Natural killer cell (primary cell): ENCODE results near the gene PBX2. TPM values are rescaled to one million over a fixed set of nuclear protein-coding genes. Genes with fewer than 3 reads are reported as not detected.

Experiments
- ATAC-seq, 3 donors: fragments of 150-1000 bp in 2 of 3; fragments of 200-7000 bp in 1 of 3; cut with Tn5 transposase; 1 replicate in 1 of 3; 2 replicates in 2 of 3; pipeline ENCODE4 v1.10.0; 2021; ENCODE audit warnings: mild to moderate bottlenecking in 2 of 3, moderate library complexity in 2 of 3
- DNase-seq, 2 donors: peaks; one replicate each; pipeline versions ENCODE4 v3.0.0 to v3.0.0-alpha.2; 2013 to 2021; ENCODE audit warnings: mixed read lengths in 1 of 2
- H3K27ac ChIP-seq: one replicate; pipeline ENCODE4 v1.5.1; 2013; ENCODE audit warnings: mild to moderate bottlenecking, low read length
- H3K27me3 ChIP-seq: one replicate; pipeline ENCODE4 v1.6.1; 2013; ENCODE audit warnings: low read length; ENCODE audit not compliant: control insufficient read depth, insufficient read depth
- H3K36me3 ChIP-seq: one replicate; pipeline ENCODE4 v1.6.1; 2013; ENCODE audit warnings: low read length; ENCODE audit not compliant: control insufficient read depth, insufficient read depth
- H3K4me1 ChIP-seq: one replicate; pipeline ENCODE4 v1.6.1; 2013; ENCODE audit warnings: low read length; ENCODE audit not compliant: control insufficient read depth, insufficient read depth
- H3K4me3 ChIP-seq: one replicate; pipeline ENCODE4 v1.5.1; 2013; ENCODE audit warnings: low read length
- H3K9me3 ChIP-seq: one replicate; pipeline ENCODE4 v1.6.1; 2013; ENCODE audit warnings: low read length; ENCODE audit not compliant: control insufficient read depth, insufficient read depth
- H3K27ac Mint-ChIP-seq, 2 donors: one replicate each; pipeline ENCODE4 v1.8.0; 2022; ENCODE audit warnings: mild to moderate bottlenecking in 2 of 2, mixed read lengths in 2 of 2, moderate library complexity in 1 of 2
- H3K27me3 Mint-ChIP-seq, 2 donors: one replicate each; pipeline ENCODE4 v1.8.0; 2022; ENCODE audit warnings: low read depth in 2 of 2, mixed read lengths in 2 of 2
- H3K36me3 Mint-ChIP-seq: one replicate; pipeline ENCODE4 v1.8.0; 2022; ENCODE audit warnings: mixed read lengths
- H3K4me1 Mint-ChIP-seq, 2 donors: one replicate each; pipeline ENCODE4 v1.8.0; 2022; ENCODE audit warnings: mixed read lengths in 2 of 2
- H3K4me3 Mint-ChIP-seq: one replicate; pipeline ENCODE4 v1.8.0; 2022; ENCODE audit warnings: mild to moderate bottlenecking, moderate library complexity, mixed read lengths
- H3K9me3 Mint-ChIP-seq, 2 donors: one replicate each; pipeline ENCODE4 v1.8.0; 2022; ENCODE audit warnings: mixed read lengths in 2 of 2
- CTCF ChIP-seq: fragments of 200-600 bp; IDR thresholded peaks from one replicate; pipeline ENCODE4 v1.8.0; 2022; ENCODE audit warnings: antibody characterized with exemption
- WGBS: methylation state at CpG from one replicate; pipeline ENCODE4 v1.1.7; 2013; ENCODE audit warnings: missing lambda C conversion rate; ENCODE audit not compliant: insufficient coverage; 5-methylcytosine and 5-hydroxymethylcytosine counted together
- intact Hi-C: fragments of 100-400 bp; cut with micrococcal nuclease; formaldehyde crosslinking; loops from one replicate; pipeline ENCODE4 v1.14.2; 2022
- total RNA-seq, 4 donors: library from RNA; stranded (reverse); fragments of 120-200 nt in 1 of 4; gene quantifications; one replicate each; pipeline versions ENCODE4 v1.2.3 to v1.2.4, GENCODE V29; 2013 to 2022

PBX2 gene
- total RNA-seq, 3 donors from 2014 or later (not counting 1 experiment from before 2014, with no cell fraction given) = 111 to 116 (median 112) TPM

DNA sequence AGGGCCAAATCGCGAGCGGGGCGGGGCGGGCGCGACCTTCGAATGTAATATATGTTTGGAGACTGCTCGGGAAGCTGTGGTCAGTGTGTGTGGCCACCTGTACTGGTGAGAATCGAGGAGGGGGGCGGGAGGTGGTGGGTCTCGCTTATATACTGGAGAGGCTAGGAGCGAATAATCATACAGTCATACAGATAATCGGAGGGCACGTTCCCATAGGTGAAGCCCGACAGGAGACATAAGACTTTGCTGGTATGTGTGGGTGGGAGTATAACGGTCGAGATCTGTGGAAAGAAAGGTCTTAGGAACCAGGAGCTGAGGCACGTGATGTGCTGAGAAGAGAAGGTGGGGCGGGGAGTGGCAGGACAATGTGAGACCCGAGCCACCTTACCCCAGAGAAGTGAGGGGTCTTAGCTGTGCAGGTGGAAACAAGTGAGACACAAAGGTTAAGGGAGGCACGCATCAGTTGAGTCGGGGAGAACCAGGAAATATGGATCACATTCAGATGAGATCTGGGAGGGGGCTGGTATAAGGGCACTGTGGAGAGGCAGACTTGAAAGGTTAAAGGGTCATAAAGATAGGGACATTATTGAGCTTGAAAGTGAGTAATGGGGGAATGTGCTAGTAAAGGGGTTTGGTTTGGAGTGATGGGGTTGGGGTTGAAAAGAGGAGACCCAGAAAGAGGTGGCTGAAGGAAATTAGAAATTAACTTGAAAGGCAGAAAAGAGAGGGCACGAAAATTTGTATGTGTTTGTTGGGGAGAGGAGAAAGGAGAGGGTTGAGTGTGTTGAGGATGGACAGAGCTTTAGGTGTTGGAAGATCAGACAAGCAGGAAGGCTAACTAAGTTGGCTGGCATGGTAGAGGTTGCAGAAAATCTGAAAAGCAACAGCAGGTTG, 11.2 kb downstream of the PBX2 start:
- DNase-seq = no peak
- Histone ChIP-seq H3K4me3 (peak overlapping the region; percentile 75), H3K4me1 (peaks cover 43% of the 10 kb centered on the region), H3K27me3 (no peaks in the 10 kb centered on the region), H3K36me3 (peaks cover 33% of the 10 kb centered on the region), H3K9me3 (no peaks in the 10 kb centered on the region), H3K27ac (peak overlapping the region; percentile 97)
- intact Hi-C loops = loop anchor here (1.0 to 10.0 kb wide), 5 partner anchors 12 to 794 kb away; partner anchors contain the start of genes C6orf47, CSNK2B, GPANK1 and LY6G5B
- 2% methylated on average over 24 of the region's 24 CpGs for WGBS
- H3K36me3 Mint-ChIP-seq = no peaks in the 10 kb centered on the region
- TF ChIP-seq CTCF = no peak
- no peaks in the 10 kb centered on the region for H3K27me3 Mint-ChIP-seq
- peaks cover 64 to 77% of the 10 kb centered on the region in 2 donors for H3K4me1 Mint-ChIP-seq
- ATAC-seq = no peak
- H3K4me3 Mint-ChIP-seq = peak overlapping the region; percentile 97
- no peaks in the 10 kb centered on the region for H3K9me3 Mint-ChIP-seq
- peak overlapping the region; percentile 97 for H3K27ac Mint-ChIP-seq

DNA sequence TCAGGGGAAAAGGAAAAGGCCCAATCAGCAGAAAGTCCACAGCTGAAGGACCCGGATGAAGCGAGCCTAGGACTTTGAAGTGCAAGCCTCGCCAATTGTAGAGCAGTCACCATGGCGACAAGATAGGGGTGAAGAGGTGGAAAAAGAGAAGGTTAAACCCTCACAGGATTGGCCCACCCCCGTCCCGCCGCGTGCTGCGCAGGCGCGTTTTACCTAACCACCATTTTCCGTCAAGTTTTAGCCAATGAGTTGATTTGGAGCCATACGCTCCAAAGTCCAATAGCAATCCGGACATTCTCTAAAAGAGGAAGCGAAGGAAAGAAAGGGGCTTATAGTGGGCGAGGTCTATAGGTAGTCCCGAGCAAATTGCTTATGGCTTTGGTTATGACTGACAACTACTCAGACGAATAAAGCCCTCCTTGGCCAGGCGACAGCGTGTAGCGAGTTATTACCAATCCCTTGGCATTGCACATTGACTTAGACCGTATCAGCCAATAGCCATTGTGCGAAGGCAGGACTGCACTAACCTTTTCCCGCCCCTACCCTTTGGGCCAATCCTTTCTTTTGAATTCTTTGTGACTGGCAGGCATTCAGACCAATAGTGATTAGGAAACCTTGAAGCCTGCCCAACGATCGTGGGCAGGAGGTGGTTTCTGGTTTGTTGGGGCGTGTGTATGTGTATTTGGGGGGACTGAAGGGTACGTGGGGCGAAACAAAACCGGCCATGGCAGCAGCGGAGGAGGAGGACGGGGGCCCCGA, 12.0 kb downstream of the PBX2 start, which contains the start of gene RNF5:
Gene RNF5 (plus strand): TSS at position 618 of the 759 bp plus-strand sequence. CDS start 107 bp downstream, at position 725.
- peak within 1 kb of the TSS; percentile 75 for H3K4me3 ChIP-seq
- Mint-ChIP-seq H3K27me3 (no peaks in the 10 kb centered on the region), H3K4me1 (peaks cover 68 to 86% of the 10 kb centered on the region in 2 donors), H3K9me3 (no peaks in the 10 kb centered on the region), H3K36me3 (no peaks in the 10 kb centered on the region), H3K27ac (peak within 1 kb of the TSS; percentile 97), H3K4me3 (peak within 1 kb of the TSS; percentile 97)
- peaks cover 43% of the 10 kb centered on the region for H3K4me1 ChIP-seq
- WGBS = 0% methylated on average over 33 of the region's 33 CpGs
- DNase-seq (peak; percentile 78 to 99), ATAC-seq (peak; percentile 81 to 93 (median 83))
- no peak for TF ChIP-seq CTCF
- intact Hi-C loops = loop anchor here (1.0 to 10.0 kb wide), 6 partner anchors 12 to 794 kb away; partner anchors contain the start of genes C6orf47, CSNK2B, FKBPL and GPANK1
- no peaks in the 10 kb centered on the region for H3K27me3 ChIP-seq
- H3K9me3 ChIP-seq = no peaks in the 10 kb centered on the region
- H3K27ac ChIP-seq = peak within 1 kb of the TSS; percentile 97
- peaks cover 25% of the 10 kb centered on the region for H3K36me3 ChIP-seq

DNA sequence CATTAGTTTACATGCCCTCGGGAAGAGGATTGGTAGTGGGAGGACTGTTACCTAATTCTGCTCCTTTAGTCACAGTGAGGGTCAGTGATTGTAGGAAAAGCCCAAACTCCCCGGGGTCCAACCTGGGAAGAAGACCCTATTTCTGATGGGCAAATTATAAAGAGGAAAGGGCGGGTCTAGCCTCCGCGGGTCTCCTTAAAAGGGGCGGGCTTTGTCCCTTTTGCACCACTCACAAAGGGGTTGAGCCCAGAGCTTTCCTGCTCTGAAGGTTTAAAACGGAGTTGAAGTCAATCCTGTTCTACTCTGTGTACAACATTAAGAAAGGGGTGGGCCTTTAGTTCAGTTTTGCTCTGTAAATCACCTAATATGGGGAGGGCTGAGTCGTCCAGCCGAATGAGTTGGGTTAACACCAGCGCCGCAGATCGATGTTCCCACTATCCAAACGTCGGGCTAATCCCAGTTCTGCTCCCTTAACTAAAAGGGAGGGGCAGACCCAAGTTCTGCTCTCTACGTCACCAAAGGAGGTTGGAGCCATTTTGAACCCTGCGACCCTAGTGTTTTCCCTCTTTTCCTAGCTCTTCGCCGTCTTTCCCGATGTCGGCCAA, 12.7 kb downstream of the PBX2 start:
- intact Hi-C loops = loop anchor here (1.0 to 10.0 kb wide), 3 partner anchors 47 to 795 kb away; partner anchors contain the start of genes C6orf47, CSNK2B, FKBPL and GPANK1
- WGBS = under 1% methylated on average over 20 of the region's 20 CpGs
- Mint-ChIP-seq H3K27ac (peak overlapping the region; percentile 97), H3K36me3 (no peaks in the 10 kb centered on the region), H3K4me1 (peaks cover 68 to 83% of the 10 kb centered on the region in 2 donors), H3K9me3 (no peaks in the 10 kb centered on the region), H3K27me3 (no peaks in the 10 kb centered on the region), H3K4me3 (peak overlapping the region; percentile 97)
- peaks cover 39% of the 10 kb centered on the region for H3K4me1 ChIP-seq
- peak overlapping the region; percentile 97 for H3K27ac ChIP-seq
- no peak for DNase-seq
- peak in 1 of 3 donors; percentile 2 for ATAC-seq
- no peaks in the 10 kb centered on the region for H3K9me3 ChIP-seq
- peaks cover 18% of the 10 kb centered on the region for H3K36me3 ChIP-seq
- H3K27me3 ChIP-seq = no peaks in the 10 kb centered on the region
- no peak for TF ChIP-seq CTCF
- peak overlapping the region; percentile 75 for H3K4me3 ChIP-seq
